GM23248 (cell line): ENCODE measurements around the gene GXYLT2. TPM values are rescaled to one million over a fixed set of nuclear protein-coding genes. Genes with fewer than 3 reads are reported as not detected.
"Not testable (repeated sequence)": the region's sequence is repeated elsewhere in the genome, so short reads cannot be mapped to it uniquely, and the experiment has no call there.

Experiments
- DNase-seq: peaks from one replicate; pipeline ENCODE4 v3.0.0-alpha.2; 2015
- H2AFZ ChIP-seq: fragments of 200-600 bp; sonication (generic); 2 replicates; pipeline ENCODE4 v1.6.1; 2016; ENCODE audit warnings: antibody characterized with exemption
- H3F3A ChIP-seq: fragments of 200-600 bp; sonication (generic); 2 replicates; pipeline ENCODE4 v1.6.1; 2016; ENCODE audit warnings: mild to moderate bottlenecking, antibody characterized with exemption, mixed run types; ENCODE audit not compliant: insufficient read depth
- H3K27ac ChIP-seq: fragments of 200-600 bp; sonication (generic); 2 replicates; pipeline ENCODE4 v1.5.1; 2016; ENCODE audit warnings: mild to moderate bottlenecking
- H3K27me3 ChIP-seq: fragments of 200-600 bp; sonication (generic); replicated peaks from 2 replicates; pipeline ENCODE4 v1.6.1; 2016; ENCODE audit warnings: mild to moderate bottlenecking; ENCODE audit not compliant: insufficient read depth
- H3K36me3 ChIP-seq: fragments of 200-600 bp; sonication (generic); 2 replicates; pipeline ENCODE4 v1.6.1; 2016; ENCODE audit warnings: low read depth, mild to moderate bottlenecking
- H3K4me1 ChIP-seq: fragments of 200-600 bp; sonication (generic); 2 replicates; pipeline ENCODE4 v1.6.1; 2016; ENCODE audit warnings: mild to moderate bottlenecking; ENCODE audit not compliant: insufficient read depth
- H3K4me2 ChIP-seq: fragments of 200-600 bp; sonication (generic); one replicate; pipeline ENCODE4 v1.6.1; 2016; ENCODE audit warnings: mild to moderate bottlenecking; ENCODE audit not compliant: unreplicated experiment
- H3K4me3 ChIP-seq: fragments of 200-600 bp; sonication (generic); 2 replicates; pipeline ENCODE4 v1.5.1; 2016; ENCODE audit warnings: mild to moderate bottlenecking
- H3K79me2 ChIP-seq: fragments of 200-600 bp; sonication (generic); 2 replicates; pipeline ENCODE4 v1.6.1; 2016; ENCODE audit warnings: mild to moderate bottlenecking; ENCODE audit not compliant: insufficient read depth
- H3K9ac ChIP-seq: fragments of 200-600 bp; sonication (generic); 2 replicates; pipeline ENCODE4 v1.6.1; 2016; ENCODE audit warnings: mild to moderate bottlenecking
- H3K9me2 ChIP-seq: fragments of 200-600 bp; sonication (generic); 2 replicates; pipeline ENCODE4 v1.6.1; 2016; ENCODE audit warnings: mixed run types, mild to moderate bottlenecking, moderate library complexity; ENCODE audit not compliant: insufficient read depth
- H3K9me3 ChIP-seq: fragments of 200-600 bp; sonication (generic); one replicate; pipeline ENCODE4 v1.6.1; 2017; ENCODE audit warnings: low read depth
- H4K20me1 ChIP-seq: fragments of 200-600 bp; sonication (generic); 2 replicates; pipeline ENCODE4 v1.6.0; 2016; ENCODE audit not compliant: insufficient read depth
- EZH2 ChIP-seq: fragments of 200-600 bp; sonication (generic); IDR thresholded peaks from 2 replicates; pipeline ENCODE4 v1.6.1; 2018; ENCODE audit warnings: antibody characterized with exemption, mild to moderate bottlenecking; ENCODE audit not compliant: insufficient read depth, poor library complexity, severe bottlenecking
- EZH2phosphoT487 ChIP-seq: fragments of 200-600 bp; sonication (generic); IDR thresholded peaks from 2 replicates; pipeline ENCODE4 v1.6.1; 2018; ENCODE audit warnings: antibody characterized with exemption, moderate library complexity, mild to moderate bottlenecking, low read depth; ENCODE audit not compliant: insufficient read depth
- WGBS, 2 experiments: methylation state at CpG; one replicate each; pipeline ENCODE4 v1.1.6; 2015 to 2017; ENCODE audit warnings: low lambda C conversion rate in 2 of 2, low coverage in 1 of 2; ENCODE audit errors: missing lambda C conversion rate in 2 of 2; 5-methylcytosine and 5-hydroxymethylcytosine counted together
- in situ Hi-C: fragments of 300-500 bp; cut with MboI; formaldehyde crosslinking; loops from 2 replicates; pipeline ENCODE4 v1.15.0; 2020
- polyA plus RNA-seq: library from polyadenylated mRNA; unstranded; fragments of >200 nt; fragmentation: Nextera tagmentation; extraction: Ambion mirVana; gene quantifications from 2 replicates; pipeline ENCODE4 v1.2.1, GENCODE V29; 2016
- total RNA-seq: library from RNA; depleted of rRNA; stranded (reverse); fragments of >200 nt; shearing (Covaris generic); gene quantifications from 2 replicates; pipeline ENCODE4 v1.2.3, GENCODE V29; 2014

The GXYLT2 gene
- total and polyA plus RNA-seq, 2 experiments from 2014 or later = 1.2 to 13.2 TPM

DNA sequence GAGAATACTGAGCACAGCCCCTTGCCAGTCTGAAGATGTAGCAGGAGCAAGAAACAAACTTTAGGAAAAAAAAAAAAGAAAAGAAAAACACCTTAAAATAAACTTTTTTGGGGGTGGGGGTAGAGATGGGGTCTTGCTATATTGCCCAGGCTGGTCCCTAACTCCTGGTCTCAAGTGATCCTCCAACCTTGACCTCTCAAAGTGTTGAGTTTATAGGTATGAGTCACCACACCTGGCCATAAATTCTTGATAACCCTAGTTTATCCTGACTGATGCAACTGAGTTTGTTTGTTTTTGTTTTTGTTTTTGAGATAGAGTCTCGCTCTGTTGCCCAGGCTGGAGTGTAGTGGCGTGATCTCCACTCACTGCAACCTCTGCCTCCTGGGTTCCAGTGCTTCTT lies 28.4 kb downstream of the GXYLT2 start:
- 79 to 85% methylated on average over 2 of the region's 2 CpGs for WGBS, 2 experiments
- no peaks in the 10 kb centered on the region for H3K27me3 ChIP-seq
- 0 out of 2 replicates have a peak, but pooled peaks cover 3% of the 10 kb centered on the region for H3K79me2 ChIP-seq
- H3K9me2 ChIP-seq = no peaks in the 10 kb centered on the region
- H3K9ac ChIP-seq = no peak overlapping the region
- H3K9me3 ChIP-seq = no peaks in the 10 kb centered on the region
- no peak for DNase-seq
- H3K36me3 ChIP-seq = no peaks in the 10 kb centered on the region
- H3K27ac ChIP-seq = no peak overlapping the region
- H3K4me3 ChIP-seq = no peak overlapping the region
- in situ Hi-C loops = no loop called here
- no peaks in the 10 kb centered on the region for H4K20me1 ChIP-seq
- peaks cover 6% of the 10 kb centered on the region; the same call in 1 of the 2 replicates for H3K4me1 ChIP-seq
- H3K4me2 ChIP-seq = no peak overlapping the region
- TF ChIP-seq EZH2 (no peak), EZH2phosphoT487 (no peak)
- H2AFZ ChIP-seq = no peak overlapping the region
- H3F3A ChIP-seq = no peaks in the 10 kb centered on the region

DNA sequence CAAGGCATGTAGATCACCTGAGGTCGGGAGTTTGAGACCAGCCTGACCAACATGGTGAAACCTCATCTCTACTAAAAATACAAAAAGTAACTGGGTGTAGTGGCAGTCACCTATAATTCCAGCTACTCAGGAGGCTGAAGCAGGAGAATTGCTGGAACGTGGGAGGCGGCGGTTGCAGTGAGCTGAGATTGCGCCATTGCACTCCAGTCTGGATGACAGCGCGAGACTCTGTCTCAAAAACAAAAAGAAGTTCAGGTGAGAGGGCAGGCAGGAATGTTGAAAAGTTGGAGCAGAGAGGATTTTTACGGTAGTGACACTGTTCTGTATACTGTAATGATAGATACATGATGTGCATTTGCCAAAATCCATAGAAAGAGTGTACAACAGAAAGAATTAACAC lies 31.7 kb downstream of the GXYLT2 start:
- Histone ChIP-seq H3K27ac (no peak overlapping the region), H2AFZ (no peak overlapping the region), H3K36me3 (no peaks in the 10 kb centered on the region), H3K9me3 (no peaks in the 10 kb centered on the region), H3K4me1 (no peaks in the 10 kb centered on the region), H3K27me3 (no peaks in the 10 kb centered on the region), H3K79me2 (0 out of 2 replicates have a peak, but pooled peaks cover 3% of the 10 kb centered on the region), H4K20me1 (no peaks in the 10 kb centered on the region), H3K4me3 (no peak overlapping the region), H3K9me2 (no peaks in the 10 kb centered on the region), H3K4me2 (no peak overlapping the region), H3F3A (no peaks in the 10 kb centered on the region), H3K9ac (no peak overlapping the region)
- 89 to 94% methylated on average over 8 of the region's 8 CpGs for WGBS, 2 experiments
- TF ChIP-seq EZH2phosphoT487 = no peak
- no peak for TF ChIP-seq EZH2
- in situ Hi-C loops = no loop called here
- no peak for DNase-seq

DNA sequence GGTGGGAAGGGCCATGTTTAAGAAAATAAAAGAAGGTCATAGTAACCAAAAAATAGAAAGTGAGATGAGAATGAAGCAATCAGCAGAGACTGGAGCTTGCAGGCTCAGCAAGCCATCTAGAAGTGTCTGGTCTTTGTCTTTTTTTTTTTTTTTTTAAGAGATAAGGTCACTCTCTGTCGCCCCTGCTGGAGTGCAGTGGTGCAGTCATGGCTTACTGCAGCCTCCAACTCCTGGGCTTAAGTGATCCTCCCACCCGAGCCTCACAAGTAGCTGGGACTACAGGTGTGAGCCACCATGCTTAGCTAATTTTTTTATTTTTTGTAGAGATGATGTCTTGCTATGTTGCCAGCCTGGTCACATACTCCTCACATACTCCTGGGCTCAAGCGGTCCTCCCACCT lies 36.2 kb downstream of the GXYLT2 start:
- in situ Hi-C loops = no loop called here
- WGBS, 2 experiments = 76 to 80% methylated on average over 3 of the region's 3 CpGs

DNA sequence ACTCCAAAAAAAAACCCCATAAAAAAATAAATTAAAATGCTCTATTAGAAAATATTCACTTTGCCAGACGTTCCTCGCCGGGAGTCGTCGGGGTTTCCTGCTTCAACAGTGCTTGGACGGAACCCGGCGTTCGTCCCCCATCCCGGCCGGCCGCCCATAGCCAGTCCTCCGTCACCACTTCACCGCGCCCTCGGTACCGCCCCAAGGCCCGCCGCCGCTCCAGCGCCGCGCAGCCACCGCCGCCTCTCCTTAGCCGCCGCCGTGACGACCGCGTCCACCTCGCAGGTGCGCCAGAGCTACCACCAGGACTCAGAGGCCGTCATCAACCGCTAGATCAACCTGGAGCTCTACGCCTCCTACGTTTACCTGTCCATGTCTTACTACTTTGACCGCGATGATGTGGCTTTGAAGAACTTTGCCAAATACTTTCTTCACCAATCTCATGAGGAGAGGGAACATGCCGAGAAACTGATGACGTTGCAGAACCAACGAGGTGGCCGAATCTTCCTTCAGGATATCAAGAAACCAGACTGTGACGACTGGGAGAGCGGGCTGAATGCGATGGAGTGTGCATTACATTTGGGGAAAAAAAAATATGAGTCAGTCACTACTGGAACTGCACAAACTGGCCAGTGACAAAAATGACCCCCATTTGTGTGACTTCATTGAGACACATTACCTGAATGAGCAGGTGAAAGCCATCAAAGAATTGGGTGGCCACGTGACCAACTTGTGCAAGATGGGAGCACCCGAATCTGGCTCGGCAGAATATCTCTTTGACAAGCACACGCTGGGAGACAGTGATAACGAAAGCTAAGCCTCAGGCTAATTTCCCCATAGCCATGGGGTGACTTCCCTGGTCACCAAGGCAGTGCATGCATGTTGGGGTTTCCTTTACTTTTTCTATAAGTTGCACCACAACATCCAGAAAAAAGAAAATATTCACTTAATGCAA lies 41.2 kb downstream of the GXYLT2 start:
- H3K36me3 ChIP-seq, H3K27ac ChIP-seq, H3K4me2 ChIP-seq, H3K9me3 ChIP-seq, in situ Hi-C loops, H4K20me1 ChIP-seq, H3K4me1 ChIP-seq, H3K9me2 ChIP-seq, H3K4me3 ChIP-seq, H3K79me2 ChIP-seq, H3F3A ChIP-seq, H3K9ac ChIP-seq, H3K27me3 ChIP-seq, DNase-seq, H2AFZ ChIP-seq: not testable (repeated sequence)
- 88 to 91% methylated on average over 51 of the region's 51 CpGs for WGBS, 2 experiments

More for the DNA sequence above, 36.2 kb downstream of the GXYLT2 start:
- H3K9me3 ChIP-seq = no peaks in the 10 kb centered on the region
- H4K20me1 ChIP-seq = no peaks in the 10 kb centered on the region
- no peaks in the 10 kb centered on the region for H3K4me1 ChIP-seq
- no peak overlapping the region for H3K9ac ChIP-seq
- DNase-seq = no peak
- H3K4me3 ChIP-seq = no peak overlapping the region
- no peaks in the 10 kb centered on the region for H3K27me3 ChIP-seq
- TF ChIP-seq EZH2phosphoT487 (no peak), EZH2 (no peak)
- H3K79me2 ChIP-seq = no peaks in the 10 kb centered on the region
- H3K27ac ChIP-seq = no peak overlapping the region
- no peaks in the 10 kb centered on the region for H3K9me2 ChIP-seq
- H3K4me2 ChIP-seq = no peak overlapping the region
- no peaks in the 10 kb centered on the region for H3F3A ChIP-seq
- no peaks in the 10 kb centered on the region for H3K36me3 ChIP-seq
- H2AFZ ChIP-seq = no peak overlapping the region
